ENCODE data around the gene FBXW7. TPM values are rescaled to one million over a fixed set of nuclear protein-coding genes. Genes with fewer than 3 reads are reported as not detected.

Gene FBXW7
- polyA plus RNA-seq, 1 of the 3 experiments (the other 2 are of a cell fraction) = 7.7 TPM

DNA sequence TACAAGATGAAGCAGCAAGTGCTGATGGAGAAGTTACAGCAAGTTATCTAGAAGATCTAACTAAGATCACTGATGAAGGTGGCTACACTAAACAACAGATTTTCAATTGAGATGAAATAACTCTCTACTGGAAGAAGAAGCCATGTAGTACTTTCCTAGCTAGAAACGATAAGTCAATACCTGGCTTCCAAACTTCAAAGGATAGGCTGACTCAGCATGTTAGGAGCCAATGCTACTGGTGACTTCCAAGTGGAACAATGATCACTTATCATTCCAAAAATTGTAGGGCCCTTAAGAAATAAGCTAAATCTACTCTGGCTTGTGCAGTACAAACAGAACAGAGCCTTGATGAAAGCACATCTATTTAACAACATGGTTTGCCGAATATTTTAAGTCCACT lies 55.0 kb downstream of the FBXW7 start:
- POLR2A ChIA-PET = interaction anchor here (0.8 kb wide), 1 partner anchor 10 kb away, joined by 3 read pairs; no protein-coding TSS in a partner anchor
- CTCF ChIA-PET = interaction anchor here (1.1 to 2.2 kb wide), 4 partner anchors 10 to 159 kb away, joined by 3 to 8 read pairs (median 4); no protein-coding TSS in a partner anchor

DNA sequence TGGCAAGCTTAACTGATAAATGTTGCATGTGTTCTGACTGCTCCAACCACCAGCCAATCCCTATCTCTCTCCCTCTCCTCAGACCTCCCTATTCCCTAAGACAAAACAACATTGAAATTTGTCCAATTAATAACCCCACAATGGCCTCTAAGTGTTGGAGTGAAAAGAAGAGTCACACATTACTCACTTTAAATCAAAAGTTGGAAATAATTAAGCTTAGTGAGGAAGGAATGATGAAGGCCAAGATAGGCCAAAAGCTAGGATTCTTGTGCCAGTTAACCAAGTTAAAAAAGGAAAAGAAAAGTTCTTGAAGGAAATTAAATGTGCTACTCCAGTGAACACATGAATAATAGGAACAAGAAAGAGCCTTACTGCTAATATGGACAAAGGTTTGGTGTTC lies 55.6 kb downstream of the FBXW7 start:
- Histone ChIP-seq H3K9me2 (no peaks in the 10 kb centered on the region), H3K4me1 (ENCODE audit: control insufficient read depth in 1 of 2, insufficient read depth in 2 of 2, low read depth in 1 of 2, low read length in 1 of 2) (peaks cover 0 to 15% of the 10 kb centered on the region in 2 experiments; a peak in 2 of 4 replicates), H3K36me3 (replicated peaks in 1 of 2; ENCODE audit: control insufficient read depth in 1 of 2, insufficient read depth in 2 of 2, low read length in 1 of 2) (no peaks in the 10 kb centered on the region), H3F3A (replicated peaks; ENCODE audit: insufficient read depth) (peaks cover 3% of the 10 kb centered on the region), H3K27me3 (ENCODE audit: insufficient read depth) (no peaks in the 10 kb centered on the region), H3K9me3 (no peaks in the 10 kb centered on the region), H3K4me2 (no peak overlapping the region), H3K9ac (no peak overlapping the region), H3K4me3 (ENCODE audit: low read depth in 2 of 2, low read length in 1 of 2) (no peak overlapping the region), H3K27ac (ENCODE audit: low read depth in 2 of 2, low read length in 1 of 2) (peak overlapping the region in 1 of 2 experiments; percentile 90; a peak in 1 of 4 replicates), H3K79me2 (ENCODE audit: insufficient read depth) (peaks cover 67% of the 10 kb centered on the region), H2AFZ (ENCODE audit: low read depth) (no peak overlapping the region), H4K20me1 (ENCODE audit: insufficient read depth) (no peaks in the 10 kb centered on the region)
- no peak for DNase-seq
- ChIA-PET CTCF (interaction anchor here (1.1 to 2.2 kb wide), 4 partner anchors 11 to 160 kb away, joined by 3 to 8 read pairs (median 4); no protein-coding TSS in a partner anchor), POLR2A (no interaction called here)
- no peak for TF ChIP-seq GABPA (IDR thresholded peaks at IDR 0.05; ENCODE audit: low read depth)
- TF ChIP-seq NFIC (IDR thresholded peaks at IDR 0.05; ENCODE audit: borderline replicate concordance) = no peak
- TF ChIP-seq, protein P1, sequence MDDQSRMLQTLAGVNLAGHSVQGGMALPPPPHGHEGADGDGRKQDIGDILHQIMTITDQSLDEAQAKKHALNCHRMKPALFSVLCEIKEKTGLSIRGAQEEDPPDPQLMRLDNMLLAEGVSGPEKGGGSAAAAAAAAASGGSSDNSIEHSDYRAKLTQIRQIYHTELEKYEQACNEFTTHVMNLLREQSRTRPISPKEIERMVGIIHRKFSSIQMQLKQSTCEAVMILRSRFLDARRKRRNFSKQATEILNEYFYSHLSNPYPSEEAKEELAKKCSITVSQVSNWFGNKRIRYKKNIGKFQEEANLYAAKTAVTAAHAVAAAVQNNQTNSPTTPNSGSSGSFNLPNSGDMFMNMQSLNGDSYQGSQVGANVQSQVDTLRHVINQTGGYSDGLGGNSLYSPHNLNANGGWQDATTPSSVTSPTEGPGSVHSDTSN (IDR thresholded peaks at IDR 0.05) = no peak
- no peak for TF ChIP-seq JUND (IDR thresholded peaks at IDR 0.05)
- TF ChIP-seq, protein P2, sequence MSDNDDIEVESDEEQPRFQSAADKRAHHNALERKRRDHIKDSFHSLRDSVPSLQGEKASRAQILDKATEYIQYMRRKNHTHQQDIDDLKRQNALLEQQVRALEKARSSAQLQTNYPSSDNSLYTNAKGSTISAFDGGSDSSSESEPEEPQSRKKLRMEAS (IDR thresholded peaks at IDR 0.05; ENCODE audit: low read depth) = no peak
- TF ChIP-seq, protein P3, sequence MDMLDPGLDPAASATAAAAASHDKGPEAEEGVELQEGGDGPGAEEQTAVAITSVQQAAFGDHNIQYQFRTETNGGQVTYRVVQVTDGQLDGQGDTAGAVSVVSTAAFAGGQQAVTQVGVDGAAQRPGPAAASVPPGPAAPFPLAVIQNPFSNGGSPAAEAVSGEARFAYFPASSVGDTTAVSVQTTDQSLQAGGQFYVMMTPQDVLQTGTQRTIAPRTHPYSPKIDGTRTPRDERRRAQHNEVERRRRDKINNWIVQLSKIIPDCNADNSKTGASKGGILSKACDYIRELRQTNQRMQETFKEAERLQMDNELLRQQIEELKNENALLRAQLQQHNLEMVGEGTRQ (IDR thresholded peaks at IDR 0.05; ENCODE audit: borderline replicate concordance, low read depth, low read length) = no peak
- no peak for TF ChIP-seq POLR2AphosphoS5 (IDR thresholded peaks at IDR 0.05; ENCODE audit: low read depth, low read length)
- TF ChIP-seq MXI1 (IDR thresholded peaks at IDR 0.05; ENCODE audit: low read depth, low read length) = no peak
- no peak for TF ChIP-seq FOSL2 (IDR thresholded peaks at IDR 0.05; ENCODE audit: borderline replicate concordance, low read depth)

More for the DNA sequence above, 55.0 kb downstream of the FBXW7 start:
- Histone ChIP-seq H3K27ac (ENCODE audit: low read depth in 2 of 2, low read length in 1 of 2) (no peak overlapping the region), H3K9me3 (no peaks in the 10 kb centered on the region), H3K79me2 (ENCODE audit: insufficient read depth) (peaks cover 64% of the 10 kb centered on the region), H3K9ac (no peak overlapping the region), H4K20me1 (ENCODE audit: insufficient read depth) (no peaks in the 10 kb centered on the region), H3K9me2 (no peaks in the 10 kb centered on the region), H3K4me1 (ENCODE audit: control insufficient read depth in 1 of 2, insufficient read depth in 2 of 2, low read depth in 1 of 2, low read length in 1 of 2) (peaks cover 0 to 15% of the 10 kb centered on the region in 2 experiments; a peak in 2 of 4 replicates), H3K36me3 (replicated peaks in 1 of 2; ENCODE audit: control insufficient read depth in 1 of 2, insufficient read depth in 2 of 2, low read length in 1 of 2) (no peaks in the 10 kb centered on the region), H3K4me2 (no peak overlapping the region), H2AFZ (ENCODE audit: low read depth) (no peak overlapping the region), H3F3A (replicated peaks; ENCODE audit: insufficient read depth) (peaks cover 3% of the 10 kb centered on the region), H3K4me3 (ENCODE audit: low read depth in 2 of 2, low read length in 1 of 2) (no peak overlapping the region), H3K27me3 (ENCODE audit: insufficient read depth) (no peaks in the 10 kb centered on the region)
- WGBS (ENCODE audit: low lambda C conversion rate) = 96% methylated on average over 2 of the region's 2 CpGs
- no peak for DNase-seq
- TF ChIP-seq YY1 (IDR thresholded peaks at IDR 0.05; ENCODE audit: low read depth) (no peak), ELF1 (IDR thresholded peaks at IDR 0.05) (no peak), RFX5 (IDR thresholded peaks at IDR 0.05; ENCODE audit: low read length) (no peak), JUND (IDR thresholded peaks at IDR 0.05) (no peak), FOXM1 (IDR thresholded peaks at IDR 0.05; ENCODE audit: low read depth) (no peak), TCF12 (IDR thresholded peaks at IDR 0.05) (no peak), GABPA (IDR thresholded peaks at IDR 0.05; ENCODE audit: low read depth) (no peak), EP300 (IDR thresholded peaks at IDR 0.05; ENCODE audit: borderline replicate concordance in 1 of 2, low read depth in 1 of 2, low read length in 1 of 2) (no peak), CHD2 (IDR thresholded peaks at IDR 0.05; ENCODE audit: low read length, partially characterized antibody) (no peak), RAD21 (IDR thresholded peaks at IDR 0.05; ENCODE audit: low read length) (no peak)
- TF ChIP-seq, protein P3 (IDR thresholded peaks at IDR 0.05; ENCODE audit: borderline replicate concordance, low read depth, low read length) = no peak
- TF ChIP-seq, protein P4, sequence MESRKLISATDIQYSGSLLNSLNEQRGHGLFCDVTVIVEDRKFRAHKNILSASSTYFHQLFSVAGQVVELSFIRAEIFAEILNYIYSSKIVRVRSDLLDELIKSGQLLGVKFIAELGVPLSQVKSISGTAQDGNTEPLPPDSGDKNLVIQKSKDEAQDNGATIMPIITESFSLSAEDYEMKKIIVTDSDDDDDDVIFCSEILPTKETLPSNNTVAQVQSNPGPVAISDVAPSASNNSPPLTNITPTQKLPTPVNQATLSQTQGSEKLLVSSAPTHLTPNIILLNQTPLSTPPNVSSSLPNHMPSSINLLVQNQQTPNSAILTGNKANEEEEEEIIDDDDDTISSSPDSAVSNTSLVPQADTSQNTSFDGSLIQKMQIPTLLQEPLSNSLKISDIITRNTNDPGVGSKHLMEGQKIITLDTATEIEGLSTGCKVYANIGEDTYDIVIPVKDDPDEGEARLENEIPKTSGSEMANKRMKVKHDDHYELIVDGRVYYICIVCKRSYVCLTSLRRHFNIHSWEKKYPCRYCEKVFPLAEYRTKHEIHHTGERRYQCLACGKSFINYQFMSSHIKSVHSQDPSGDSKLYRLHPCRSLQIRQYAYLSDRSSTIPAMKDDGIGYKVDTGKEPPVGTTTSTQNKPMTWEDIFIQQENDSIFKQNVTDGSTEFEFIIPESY (IDR thresholded peaks at IDR 0.05; ENCODE audit: borderline replicate concordance, low read depth) = no peak
